Activated CD4-positive, alpha-beta T cell treated with anti-CD3 and anti-CD28 coated beads for 4 hours (primary cell): Measurements from ENCODE around the gene SLC25A48.
"Not testable (repeated sequence)": the region's sequence is repeated elsewhere in the genome, so short reads cannot be mapped to it uniquely, and the experiment has no call there.

ENCODE experiments used
- DNase-seq, 2 donors: peaks; one replicate each; pipeline ENCODE4 v3.0.0-alpha.2; 2020

SLC25A48 gene

GRCh38 chr5:135830384-135830700 is 4.1 kb upstream of the SLC25A48 start:
- DNase-seq, result no peak

GRCh38 chr5:135830876-135831275 is 3.6 kb upstream of the SLC25A48 start:
- DNase-seq, result no peak

- no peak for DNase-seq
These were observed 3.0 kb upstream of the SLC25A48 start for GRCh38 chr5:135831439-135831838.

- DNase-seq, result no peak
These were observed 2.5 kb upstream of the SLC25A48 start for GRCh38 chr5:135831851-135832555.

GRCh38 chr5:135832941-135833920 is 1.2 kb upstream of the SLC25A48 start:
- no peak for DNase-seq

- DNase-seq, result no peak
These were observed 363 bp upstream of the SLC25A48 start for GRCh38 chr5:135833961-135834638.

GRCh38 chr5:135835766-135836165 is 1.3 kb downstream of the SLC25A48 start:
- DNase-seq, result no peak

- DNase-seq, result not testable (repeated sequence)
These were observed 3.9 kb downstream of the SLC25A48 start for GRCh38 chr5:135838395-135838794.

- no peak for DNase-seq
These were observed 5.1 kb downstream of the SLC25A48 start for GRCh38 chr5:135839566-135839965.

- no peak for DNase-seq
These were observed 6.5 kb downstream of the SLC25A48 start for GRCh38 chr5:135840959-135841358.

GRCh38 chr5:135842737-135843136 is 8.3 kb downstream of the SLC25A48 start:
- no peak for DNase-seq

GRCh38 chr5:135843571-135844337 is 9.3 kb downstream of the SLC25A48 start:
- DNase-seq, result no peak

GRCh38 chr5:135846311-135846710 is 11.8 kb downstream of the SLC25A48 start:
- no peak for DNase-seq

- DNase-seq, result no peak
These were observed 13.5 kb downstream of the SLC25A48 start for GRCh38 chr5:135847976-135848375.

- DNase-seq, result no peak
These were observed 15.8 kb downstream of the SLC25A48 start for GRCh38 chr5:135850231-135850630.

GRCh38 chr5:135850671-135851070 is 16.2 kb downstream of the SLC25A48 start:
- no peak for DNase-seq

- no peak for DNase-seq
These were observed 16.9 kb downstream of the SLC25A48 start for GRCh38 chr5:135851186-135851914.

- DNase-seq, result no peak
These were observed 17.7 kb downstream of the SLC25A48 start for GRCh38 chr5:135851915-135852845.

- DNase-seq, result no peak
These were observed 23.3 kb downstream of the SLC25A48 start for GRCh38 chr5:135857630-135858311.

- not testable (repeated sequence) for DNase-seq
These were observed 24.7 kb downstream of the SLC25A48 start for GRCh38 chr5:135859186-135859585.
